GM18873 (cell line): ENCODE data around the gene DPCD.

Experiments used
- ATAC-seq: cut with Tn5 transposase; IDR thresholded peaks from one replicate; pipeline ENCODE4 v1.9.1; 2021; ENCODE audit warnings: mild to moderate bottlenecking, moderate library complexity, moderate number of reproducible peaks; ENCODE audit not compliant: unreplicated experiment, low FRiP score

DPCD gene

GRCh38 chr10:101566333-101567164 lies 21.6 kb upstream of the DPCD start:
- ATAC-seq, result no peak

- ATAC-seq, result no peak
Measured at GRCh38 chr10:101567165-101568006, 20.7 kb upstream of the DPCD start.

GRCh38 chr10:101568054-101568745 lies 19.9 kb upstream of the DPCD start:
- no peak for ATAC-seq

GRCh38 chr10:101569323-101569621 lies 18.8 kb upstream of the DPCD start:
- ATAC-seq, result no peak

- ATAC-seq, result no peak
Measured at GRCh38 chr10:101569622-101570427, 18.3 kb upstream of the DPCD start.

GRCh38 chr10:101570428-101571270 lies 17.5 kb upstream of the DPCD start:
- no peak for ATAC-seq

GRCh38 chr10:101571271-101571925 lies 16.7 kb upstream of the DPCD start:
- no peak for ATAC-seq

- no peak for ATAC-seq
Measured at GRCh38 chr10:101572126-101572525, 16.0 kb upstream of the DPCD start.

GRCh38 chr10:101572785-101573184 lies 15.3 kb upstream of the DPCD start:
- no peak for ATAC-seq

GRCh38 chr10:101573885-101574753 lies 14.0 kb upstream of the DPCD start:
- ATAC-seq, result no peak

GRCh38 chr10:101575091-101575490 lies 13.0 kb upstream of the DPCD start:
- no peak for ATAC-seq

GRCh38 chr10:101575580-101576210 lies 12.4 kb upstream of the DPCD start:
- no peak for ATAC-seq

GRCh38 chr10:101576211-101576863 lies 11.8 kb upstream of the DPCD start:
- no peak for ATAC-seq

- no peak for ATAC-seq
Measured at GRCh38 chr10:101577121-101577871, 10.8 kb upstream of the DPCD start.

GRCh38 chr10:101578192-101578591 lies 9.9 kb upstream of the DPCD start:
- ATAC-seq, result no peak

GRCh38 chr10:101578803-101579515 lies 9.2 kb upstream of the DPCD start:
- no peak for ATAC-seq
